GM19397 (cell line): ENCODE results near the gene CCNI.
"Not testable (repeated sequence)": the region's sequence is repeated elsewhere in the genome, so short reads cannot be mapped to it uniquely, and the experiment has no call there.

Experiments used
- ATAC-seq: cut with Tn5 transposase; IDR thresholded peaks from one replicate; pipeline ENCODE4 v1.9.1; 2021; ENCODE audit warnings: mild to moderate bottlenecking, moderate library complexity; ENCODE audit not compliant: unreplicated experiment

CCNI gene, protein sequence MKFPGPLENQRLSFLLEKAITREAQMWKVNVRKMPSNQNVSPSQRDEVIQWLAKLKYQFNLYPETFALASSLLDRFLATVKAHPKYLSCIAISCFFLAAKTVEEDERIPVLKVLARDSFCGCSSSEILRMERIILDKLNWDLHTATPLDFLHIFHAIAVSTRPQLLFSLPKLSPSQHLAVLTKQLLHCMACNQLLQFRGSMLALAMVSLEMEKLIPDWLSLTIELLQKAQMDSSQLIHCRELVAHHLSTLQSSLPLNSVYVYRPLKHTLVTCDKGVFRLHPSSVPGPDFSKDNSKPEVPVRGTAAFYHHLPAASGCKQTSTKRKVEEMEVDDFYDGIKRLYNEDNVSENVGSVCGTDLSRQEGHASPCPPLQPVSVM

DNA sequence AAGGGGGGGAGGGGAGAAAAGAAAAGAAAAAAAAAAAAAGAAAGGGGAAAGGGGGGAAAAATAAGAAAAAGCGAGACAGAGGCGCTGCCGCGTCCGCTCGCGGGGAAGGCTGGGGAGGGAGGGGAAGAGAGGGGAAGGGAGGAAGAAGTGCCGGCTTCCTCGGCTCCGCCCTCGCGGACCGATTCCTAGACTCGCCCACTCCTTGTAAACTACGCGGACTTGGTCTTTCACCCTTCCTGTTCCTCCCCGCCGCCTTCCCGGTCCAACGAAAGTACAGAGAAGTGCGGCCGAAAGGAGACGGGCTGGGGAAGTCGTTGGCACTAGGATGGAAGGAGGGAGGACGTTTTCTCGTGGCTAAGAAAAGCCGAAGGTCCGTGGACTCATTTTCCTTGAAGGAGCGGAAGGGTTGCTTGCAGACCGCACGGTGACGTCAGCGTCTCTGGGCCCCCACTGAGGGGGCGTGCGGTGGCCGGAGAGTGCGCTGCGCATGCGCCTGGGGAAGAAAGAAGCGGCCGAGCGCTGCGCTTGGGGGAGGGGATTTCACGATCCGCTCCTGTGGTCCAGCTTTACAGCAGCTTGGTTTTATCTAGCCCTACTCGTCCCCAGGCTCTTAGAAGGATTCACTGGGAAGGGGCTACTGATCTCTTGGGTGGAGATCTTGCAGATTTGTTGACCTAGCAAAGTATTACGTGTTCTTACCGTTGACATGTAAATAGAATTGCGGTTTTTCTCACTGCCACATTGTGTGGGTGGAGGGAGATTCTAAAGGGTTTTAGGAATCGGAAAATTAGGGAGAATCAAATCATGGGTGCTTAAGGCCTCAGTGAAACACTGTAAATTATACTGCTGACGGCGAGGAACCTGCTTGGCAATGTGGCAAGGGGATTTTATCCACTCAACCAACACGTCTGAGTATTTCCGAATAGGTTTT is at the start of gene CCNI:
TSS of gene CCNI (minus strand) at position 121 of the 931 bp plus-strand sequence. CDS start 9,627 bp downstream, outside the sequence.
- peak; percentile 70 for ATAC-seq

DNA sequence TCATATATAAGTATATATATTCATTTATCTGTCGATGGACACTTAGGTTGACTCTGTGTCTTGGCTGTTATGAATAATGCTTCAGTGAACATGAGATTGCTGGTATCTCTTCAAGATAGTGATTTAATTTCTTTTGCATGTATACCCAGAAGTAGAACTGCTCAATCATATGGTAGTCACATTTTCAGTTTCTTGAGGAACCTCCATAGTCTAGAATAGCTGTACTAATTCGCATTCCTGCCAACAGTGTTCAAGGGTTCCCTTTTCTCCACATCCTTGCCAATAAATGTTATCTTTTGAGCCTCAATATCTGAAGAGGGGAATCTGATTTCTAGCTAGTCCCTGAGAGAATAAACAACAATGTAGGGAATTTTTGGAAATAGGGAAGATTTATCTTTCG is 48.8 kb upstream of the CCNI start:
- ATAC-seq: no peak

DNA sequence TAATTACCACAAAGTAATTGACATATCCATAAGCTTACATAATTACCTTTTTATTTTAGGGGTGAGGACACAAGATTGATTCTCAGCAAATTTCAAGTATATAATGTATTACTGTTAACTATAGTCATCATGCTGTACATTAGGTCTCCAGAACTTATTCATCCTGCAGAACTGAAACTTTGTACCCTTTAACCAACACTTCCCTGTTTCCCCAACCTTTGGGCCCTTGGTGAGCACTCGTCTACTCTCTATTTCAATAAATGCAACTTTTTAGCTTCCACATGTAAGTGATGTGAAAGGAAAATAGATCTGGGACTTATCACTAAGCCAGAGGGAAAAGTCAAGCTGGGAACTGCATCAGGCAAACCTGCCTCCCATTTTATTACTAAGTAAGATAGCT is 47.6 kb upstream of the CCNI start:
- no peak for ATAC-seq

DNA sequence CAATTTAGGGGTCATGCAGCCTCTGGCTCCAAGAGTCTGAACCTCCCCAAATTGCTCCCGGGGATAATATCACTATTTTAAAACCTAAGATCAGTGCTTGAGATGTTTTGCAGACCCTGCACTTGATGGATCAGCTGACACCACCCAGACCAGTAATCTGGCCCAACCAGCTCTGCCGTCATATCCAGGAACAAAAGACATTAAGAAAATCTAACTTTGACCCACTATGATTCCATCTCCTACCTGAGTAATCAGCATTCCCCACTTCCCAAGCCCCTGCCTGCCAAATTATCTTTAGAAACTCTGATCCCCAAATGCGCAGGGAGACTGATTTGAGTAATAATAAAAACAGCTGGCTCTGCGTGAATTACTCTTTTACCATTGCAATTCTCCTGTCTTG is 46.9 kb upstream of the CCNI start:
- no peak for ATAC-seq

DNA sequence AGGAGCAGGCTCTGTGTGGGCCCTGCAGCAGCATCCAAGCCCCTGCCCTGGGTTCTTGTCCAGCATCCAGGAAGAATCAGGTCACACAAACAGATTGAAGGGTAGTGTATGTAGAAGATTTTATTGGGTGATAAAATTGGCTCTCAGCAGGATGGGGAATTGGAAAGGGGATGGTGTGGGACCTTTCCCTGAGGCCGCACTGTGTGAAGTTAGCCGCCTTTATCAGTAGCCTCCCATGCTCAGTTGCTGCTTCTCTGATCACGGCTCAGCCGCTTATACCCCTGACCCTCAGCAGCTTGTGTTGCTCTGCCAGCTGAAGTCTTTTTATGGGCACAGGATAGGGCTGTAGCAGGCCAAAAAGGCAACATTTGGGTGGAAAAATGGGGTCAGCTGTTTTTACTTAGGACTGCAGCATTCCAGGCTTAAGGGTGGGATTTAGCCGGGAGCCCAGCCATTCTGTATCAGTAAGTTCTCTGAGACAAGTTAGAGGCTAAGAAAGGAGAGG is 46.0 kb upstream of the CCNI start:
- no peak for ATAC-seq

DNA sequence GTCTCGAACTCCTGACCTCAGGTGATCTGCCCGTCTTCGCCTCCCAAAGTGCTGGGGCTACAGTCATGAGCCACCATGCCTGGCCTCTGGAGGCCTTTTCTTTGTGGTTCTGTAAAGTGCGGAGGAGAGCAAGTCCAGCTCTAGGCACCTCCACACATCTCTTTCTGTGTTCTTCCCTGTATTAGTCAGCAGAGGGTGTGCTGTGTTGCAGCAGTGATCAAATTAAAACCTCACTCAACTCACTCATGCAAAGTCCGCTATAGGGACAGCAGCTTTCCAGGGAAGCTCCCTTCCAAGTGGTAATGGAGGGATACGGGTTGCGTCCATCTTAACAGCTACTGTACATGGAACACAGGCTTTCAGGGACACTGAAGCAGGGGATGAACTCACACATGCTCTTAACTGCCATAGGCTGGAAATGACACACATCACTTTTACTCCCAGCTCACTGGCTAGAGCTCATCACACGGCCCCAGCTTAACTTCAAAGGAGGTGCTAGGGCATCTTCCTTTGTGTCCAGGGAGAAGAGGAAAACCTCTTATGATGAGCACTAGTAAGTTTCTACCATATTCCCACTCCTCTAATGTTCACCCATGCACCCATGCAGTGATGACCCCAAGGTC is 45.2 kb upstream of the CCNI start:
- ATAC-seq: no peak

DNA sequence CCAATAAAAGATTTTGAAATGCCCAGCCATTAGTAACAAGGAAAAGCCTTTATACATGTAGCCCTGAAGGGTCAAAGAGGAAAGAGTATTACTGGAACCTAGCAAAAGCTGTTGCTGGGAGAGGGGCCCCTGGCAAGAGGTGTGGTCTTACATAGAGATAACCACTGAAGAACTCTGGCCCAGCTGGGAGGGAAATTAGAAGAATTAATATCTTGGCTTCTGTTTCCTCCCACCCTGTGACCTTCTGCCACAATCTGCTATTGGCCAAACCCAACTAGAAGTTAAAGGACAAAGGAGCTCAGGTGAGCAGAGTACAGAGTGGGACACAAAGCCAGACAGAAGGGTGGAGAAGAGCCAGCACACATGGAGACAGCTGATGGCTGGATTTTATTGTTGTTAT is 41.9 kb upstream of the CCNI start:
- ATAC-seq: no peak

DNA sequence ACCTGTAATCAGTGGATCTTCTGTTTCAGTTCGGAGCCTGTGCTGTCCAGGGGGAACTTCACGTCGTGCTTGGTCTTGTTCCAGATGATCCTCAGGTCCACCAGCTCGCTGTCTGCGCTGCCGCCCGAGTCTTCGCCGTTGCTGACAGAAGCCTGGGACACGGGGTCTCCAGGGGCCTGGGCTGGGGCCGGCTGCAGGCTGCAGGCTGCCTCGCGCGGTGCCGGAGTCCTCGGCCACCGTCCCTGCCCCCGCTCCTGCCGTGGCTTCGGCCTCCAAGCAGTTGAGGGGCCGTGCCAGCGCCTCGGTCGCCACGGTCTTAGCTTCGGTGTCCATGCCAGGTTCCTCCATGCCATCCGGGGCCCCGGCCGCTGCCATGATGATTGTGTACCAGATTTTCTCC is 37.3 kb upstream of the CCNI start:
- ATAC-seq: no peak

DNA sequence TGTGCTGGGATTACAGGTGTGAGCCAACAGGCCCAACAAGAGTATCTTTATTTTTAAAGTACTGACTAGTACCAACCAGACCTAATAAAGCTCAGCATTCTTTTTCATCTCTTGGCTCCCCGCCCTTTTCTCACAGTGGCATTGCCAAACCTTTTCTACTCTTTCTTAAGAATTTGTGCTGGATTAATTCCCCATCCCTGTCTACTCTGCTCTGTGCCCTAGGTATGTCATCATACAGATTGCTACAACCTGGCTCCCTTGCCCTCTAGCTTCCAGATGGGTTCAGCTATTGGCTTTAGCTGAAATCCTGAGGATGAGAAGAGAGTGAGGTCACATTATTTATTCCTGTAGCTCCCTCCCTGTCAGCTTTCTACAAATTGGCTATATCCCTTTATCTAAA is 34.9 kb upstream of the CCNI start:
- no peak for ATAC-seq

DNA sequence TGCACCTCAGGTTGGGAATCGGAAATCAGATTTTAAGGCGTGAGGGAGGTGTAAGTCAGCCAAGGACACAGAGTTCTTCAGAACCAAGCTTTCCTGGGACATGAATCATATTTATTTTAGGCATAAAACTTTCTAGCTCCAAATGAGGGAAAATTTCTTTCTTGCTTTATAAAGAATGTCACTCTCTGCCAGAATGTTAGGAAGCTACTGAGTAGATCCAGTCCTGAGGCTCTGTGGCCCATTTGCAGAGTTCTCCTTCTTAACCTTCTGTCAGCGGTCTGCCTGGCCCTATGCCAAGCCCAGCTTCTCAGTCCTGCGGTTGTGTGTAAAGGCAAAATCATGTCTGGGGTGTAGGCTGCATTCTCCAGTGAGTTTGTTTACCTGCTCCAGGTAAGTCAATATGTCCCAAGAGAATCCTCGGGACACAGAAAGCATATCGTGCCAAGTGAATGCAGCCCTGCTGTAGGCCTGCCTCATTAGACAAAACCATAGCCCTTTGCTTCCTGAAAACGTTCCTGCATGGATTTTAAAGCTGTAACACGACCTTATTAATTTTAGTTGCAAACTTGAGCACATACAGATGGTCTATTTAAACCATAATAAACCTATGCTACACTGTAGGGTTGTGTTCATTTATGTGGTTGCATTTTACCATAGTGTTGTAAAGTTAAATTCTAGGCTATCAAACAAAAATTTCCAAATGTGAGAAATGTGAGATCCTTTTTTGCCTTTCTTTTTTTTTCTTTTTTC is 29.2 kb upstream of the CCNI start:
- ATAC-seq: no peak

DNA sequence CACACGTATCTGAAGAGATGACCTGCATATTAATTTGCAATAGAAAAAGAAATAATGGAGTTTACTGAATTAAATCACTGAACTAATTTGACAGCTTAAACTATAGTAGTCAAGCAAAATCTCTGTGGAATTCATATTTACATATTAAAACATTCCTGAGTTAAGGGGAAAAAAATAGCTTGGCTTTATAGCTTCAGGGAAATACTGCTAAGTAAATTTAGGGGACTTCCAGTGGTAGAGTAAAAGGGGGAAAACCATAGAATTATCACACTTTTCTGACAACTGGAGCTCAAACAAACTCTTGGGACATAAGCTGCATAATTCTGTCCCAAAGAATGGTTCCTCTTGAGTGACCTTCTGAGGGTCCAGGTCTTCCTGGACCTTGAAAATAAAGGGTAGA is 28.6 kb upstream of the CCNI start:
- ATAC-seq: no peak

DNA sequence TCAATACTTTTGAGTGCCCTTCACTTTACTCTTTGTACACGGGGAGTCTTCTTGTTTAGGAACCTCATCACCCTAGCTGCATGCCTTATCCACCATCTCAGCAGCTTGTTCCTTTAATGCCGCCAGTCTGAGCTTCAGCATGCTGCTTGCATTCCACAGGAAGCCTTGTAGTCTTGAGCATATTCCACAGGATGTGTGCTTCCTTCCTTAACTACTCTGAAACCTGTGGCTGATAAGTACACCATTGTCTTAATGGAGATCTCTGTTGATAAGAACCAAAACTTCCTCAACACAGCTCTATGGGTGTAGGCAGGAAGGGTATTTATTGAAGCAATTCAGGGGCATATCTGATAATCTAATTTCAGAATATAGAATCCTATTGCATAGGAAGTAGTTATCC is 24.4 kb upstream of the CCNI start:
- ATAC-seq: no peak

DNA sequence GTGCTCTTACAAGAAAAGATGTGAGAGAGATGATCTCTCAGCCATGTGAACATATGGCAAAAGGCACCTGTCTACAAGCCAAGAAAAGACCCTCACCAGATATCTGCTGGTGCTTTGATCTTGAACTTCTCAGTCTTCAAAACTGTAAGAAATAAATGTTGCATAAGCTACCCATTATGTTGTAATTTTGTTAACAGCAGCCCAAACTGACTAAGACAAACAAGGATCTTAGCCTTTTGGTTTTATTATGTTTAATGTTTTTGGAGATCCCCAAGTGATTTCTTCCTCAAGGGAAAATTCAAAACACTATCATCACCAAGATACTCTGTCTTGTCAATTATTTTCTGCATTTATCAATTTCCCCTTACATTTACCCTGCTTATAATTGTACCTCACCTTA is 21.8 kb upstream of the CCNI start:
- ATAC-seq: no peak

DNA sequence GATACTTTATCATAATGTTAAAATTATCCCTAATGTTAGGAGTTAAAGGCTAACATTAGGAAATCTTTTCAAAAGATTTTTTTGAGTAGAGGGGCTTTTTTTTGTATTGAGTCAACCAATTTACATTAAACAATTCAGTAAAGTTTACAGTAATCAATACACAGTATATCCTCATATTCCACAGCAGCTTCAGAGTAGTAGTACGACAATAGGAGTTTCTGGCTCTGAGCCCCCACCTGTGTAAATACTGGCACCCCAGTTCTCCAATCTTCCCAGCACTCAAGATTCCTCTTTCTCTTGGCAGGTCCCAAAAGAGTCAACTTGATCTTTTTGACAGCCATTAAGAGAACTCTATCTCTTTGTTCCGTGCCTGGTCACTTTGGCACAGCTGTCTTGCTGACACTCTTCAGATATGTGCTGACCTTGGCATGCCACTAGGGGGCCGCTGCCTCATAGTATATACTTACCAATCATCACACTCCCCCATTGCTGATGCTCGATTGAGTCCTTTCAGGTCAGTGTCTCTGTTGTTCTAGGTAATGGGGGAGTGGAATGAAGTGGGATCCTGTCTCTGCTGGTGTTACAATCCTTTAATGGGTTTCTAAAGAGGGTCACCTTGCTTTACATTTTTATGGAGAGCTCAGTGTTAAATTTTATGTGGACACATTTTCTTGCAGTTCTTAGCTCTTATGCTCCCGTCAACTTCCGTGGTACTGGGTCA is 19.5 kb upstream of the CCNI start:
- ATAC-seq: peak; percentile 95

DNA sequence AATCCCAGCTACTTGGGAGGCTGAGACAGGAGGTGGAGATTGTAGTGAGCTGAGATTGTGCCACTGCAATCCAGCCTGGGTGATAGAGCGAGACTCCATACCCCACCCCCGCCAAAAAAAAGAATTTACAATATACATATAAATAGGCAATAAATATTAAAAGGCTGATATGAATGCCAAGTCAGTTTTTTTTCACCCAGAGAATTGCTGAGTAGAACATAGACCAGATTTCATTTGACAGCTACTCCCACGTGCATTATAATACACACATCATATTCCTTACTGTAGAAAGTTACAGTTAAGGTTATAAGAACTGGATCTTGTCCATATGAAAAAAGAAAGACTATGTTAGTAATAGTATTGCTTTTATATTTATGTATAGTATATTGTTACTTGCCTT is 18.7 kb upstream of the CCNI start:
- ATAC-seq: no peak

DNA sequence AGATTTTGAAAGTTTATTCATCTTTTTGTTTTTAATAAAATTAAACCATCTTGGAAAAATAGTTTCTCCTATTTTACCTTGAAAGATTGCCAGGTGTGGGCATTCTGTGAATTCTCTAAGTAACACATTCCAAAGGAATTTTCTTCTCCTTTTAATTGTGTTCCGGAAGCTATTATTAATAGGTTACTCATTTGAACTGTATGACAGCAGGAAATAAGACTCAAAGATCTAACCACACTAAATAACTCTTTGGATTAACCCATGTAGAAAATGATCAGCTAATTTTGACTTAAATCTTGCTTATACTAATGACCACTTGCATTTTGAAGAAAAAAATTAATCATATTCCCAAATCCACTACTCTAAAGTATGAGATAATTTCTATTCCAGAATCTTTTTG is 17.6 kb upstream of the CCNI start:
- no peak for ATAC-seq

DNA sequence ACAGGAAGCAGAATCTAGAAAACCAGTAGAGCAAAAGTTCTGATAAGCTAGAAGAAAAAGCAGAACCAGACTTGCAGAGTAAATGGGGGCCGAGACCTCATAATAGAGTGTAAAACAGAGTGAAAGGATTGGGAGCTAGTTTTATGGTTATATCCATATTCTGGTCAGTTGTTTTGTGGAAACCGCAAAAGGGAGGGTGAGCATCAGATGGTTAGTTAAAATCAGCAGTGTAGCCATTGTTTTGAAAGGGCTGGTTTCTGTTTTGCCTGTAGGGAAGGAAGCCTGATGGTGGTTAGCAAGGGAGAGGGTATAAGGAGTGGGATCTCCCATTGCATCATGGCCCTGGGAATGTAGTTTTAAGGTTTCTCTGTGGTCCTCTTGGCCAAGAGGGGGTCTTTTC is 17.2 kb upstream of the CCNI start:
- no peak for ATAC-seq

DNA sequence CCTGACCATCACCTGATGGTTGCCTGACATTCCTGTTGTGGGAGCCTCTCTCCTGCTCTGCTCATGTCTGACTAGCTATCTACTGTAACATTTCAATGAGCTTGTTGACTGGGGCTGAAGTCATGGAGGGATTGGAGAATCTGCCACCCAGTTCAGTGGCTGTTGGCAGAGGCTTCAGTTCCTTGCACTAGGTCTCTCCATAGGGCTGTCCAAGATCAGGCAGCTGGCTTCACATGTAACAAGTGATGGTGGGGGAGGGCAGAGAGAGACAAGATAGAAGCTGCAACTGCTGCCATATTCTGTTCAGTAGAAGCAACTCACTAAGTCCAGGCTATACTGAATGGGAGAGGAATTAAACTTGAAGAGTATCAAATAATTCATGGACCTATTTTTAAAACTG is 14.1 kb upstream of the CCNI start:
- no peak for ATAC-seq

DNA sequence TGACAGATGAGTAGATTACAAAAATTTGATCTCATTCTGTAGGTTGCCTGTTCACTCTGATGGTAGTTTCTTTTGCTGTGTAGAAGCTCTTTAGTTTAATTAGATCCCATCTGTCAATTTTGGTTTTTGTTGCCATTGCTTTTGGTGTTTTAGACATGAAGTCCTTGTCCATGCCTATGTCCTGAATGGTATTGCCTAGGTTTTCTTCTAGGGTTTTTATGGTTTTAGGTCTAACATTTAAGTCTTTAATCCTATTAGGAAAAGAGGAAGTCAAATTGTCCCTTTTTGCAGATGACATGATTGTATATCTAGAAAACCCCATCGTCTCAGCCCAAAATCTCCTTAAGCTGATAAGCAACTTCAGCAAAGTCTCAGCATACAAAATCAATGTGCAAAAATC is 11.2 kb upstream of the CCNI start:
- ATAC-seq: not testable (repeated sequence)

DNA sequence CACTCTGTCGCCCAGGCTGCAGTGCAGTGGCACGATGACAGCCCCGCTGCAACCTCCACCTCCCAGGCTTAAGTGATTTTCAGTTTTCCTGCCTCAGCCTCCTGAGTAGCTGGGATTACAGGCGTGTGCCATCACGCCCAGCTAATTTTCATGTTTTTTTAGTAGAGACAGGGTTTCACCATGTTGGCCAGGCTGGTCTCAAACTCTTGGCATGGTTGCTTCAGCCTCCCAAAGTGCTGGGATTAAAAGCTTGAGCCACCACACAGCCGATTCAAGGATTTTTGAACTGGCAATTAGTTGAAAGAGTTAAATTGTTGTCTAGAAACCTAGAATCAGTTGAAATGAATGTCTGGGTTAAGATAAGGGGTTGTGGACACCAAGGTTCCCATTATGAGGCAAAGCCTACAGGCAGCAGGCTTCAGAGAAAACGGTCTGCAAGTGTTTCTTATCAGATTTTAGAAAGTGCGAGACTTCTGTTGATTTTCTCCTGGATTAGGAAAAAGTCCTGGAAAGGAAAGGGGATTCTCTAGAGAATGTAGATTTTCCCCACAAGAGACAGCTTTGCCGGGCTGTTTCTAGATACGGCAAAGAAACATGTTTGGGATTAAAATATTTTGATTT is 8.3 kb upstream of the CCNI start:
- ATAC-seq: no peak
